ENCODE measurements around the gene LGALS9B.
"Not testable (repeated sequence)": the region's sequence is repeated elsewhere in the genome, so short reads cannot be mapped to it uniquely, and the experiment has no call there.

- not testable (repeated sequence) for TF ChIP-seq CTCF (conservative IDR thresholded peaks at IDR 0.05 in 1 of 2, IDR thresholded peaks at IDR 0.05 in 1 of 2; ENCODE audit: low read depth in 1 of 2, low read length in 2 of 2); EZH2 (IDR thresholded peaks at IDR 0.05; ENCODE audit: low read length, missing control alignments)
These were observed 28.1 kb upstream of the LGALS9B start for GRCh38 chr17:20495420-20495819.

Data from fibroblast of lung (primary cell).